ENCODE data around the gene RUNX1.

Gene RUNX1

DNA sequence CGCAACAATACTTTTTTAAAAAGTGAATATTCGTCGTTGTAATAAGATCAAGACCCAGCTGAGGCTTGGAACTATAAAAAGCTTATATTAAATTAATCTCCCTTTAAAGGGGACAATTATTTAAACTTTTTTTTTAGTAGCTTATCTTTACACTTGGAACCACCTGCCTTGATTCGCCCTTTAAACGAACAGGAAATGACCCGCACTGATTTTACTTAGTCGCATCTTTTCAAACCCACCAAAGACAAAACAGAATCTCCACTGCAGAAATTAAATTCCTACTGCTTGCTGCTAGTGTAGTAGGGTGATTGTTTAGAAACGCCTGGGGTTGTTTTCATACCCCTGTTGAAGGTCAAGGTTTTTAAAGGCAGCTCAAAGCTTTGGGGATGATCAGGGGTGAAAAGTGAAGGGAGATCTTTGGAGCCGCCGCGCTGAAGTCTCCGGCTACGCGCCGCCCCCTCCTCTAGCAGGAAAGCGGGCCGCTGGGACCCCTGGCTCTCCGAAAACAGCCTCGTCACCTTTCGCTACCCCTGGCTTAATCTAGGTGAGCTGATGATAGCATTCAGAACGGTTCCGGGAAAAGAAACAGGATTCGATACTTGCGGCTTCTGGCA is 163.4 kb downstream of the RUNX1 start:
- in situ Hi-C loops (cut with MboI; ENCODE audit: low sequenced_read_pairs) = no loop called here

DNA sequence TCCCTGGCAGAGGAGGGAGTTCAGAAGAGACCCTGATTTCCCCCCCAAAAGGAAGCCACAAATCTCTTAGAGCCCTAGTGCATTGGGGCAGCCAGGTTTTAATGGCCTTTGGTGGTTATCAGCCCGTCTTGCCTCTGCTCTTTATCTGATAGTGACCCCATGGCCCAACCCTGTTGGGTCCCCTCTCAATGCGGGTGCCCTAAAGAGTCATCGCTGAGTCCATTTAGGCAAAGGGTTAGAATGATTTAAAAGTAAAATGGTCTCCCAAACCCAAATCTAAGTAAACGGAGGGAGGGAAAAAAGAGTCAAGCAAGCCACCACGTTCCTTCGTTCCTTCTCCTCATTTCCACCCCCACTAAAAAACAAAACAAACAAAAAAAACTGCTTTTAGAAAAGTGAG is 164.0 kb downstream of the RUNX1 start:
- in situ Hi-C loops (cut with MboI; ENCODE audit: low sequenced_read_pairs) = no loop called here

DNA sequence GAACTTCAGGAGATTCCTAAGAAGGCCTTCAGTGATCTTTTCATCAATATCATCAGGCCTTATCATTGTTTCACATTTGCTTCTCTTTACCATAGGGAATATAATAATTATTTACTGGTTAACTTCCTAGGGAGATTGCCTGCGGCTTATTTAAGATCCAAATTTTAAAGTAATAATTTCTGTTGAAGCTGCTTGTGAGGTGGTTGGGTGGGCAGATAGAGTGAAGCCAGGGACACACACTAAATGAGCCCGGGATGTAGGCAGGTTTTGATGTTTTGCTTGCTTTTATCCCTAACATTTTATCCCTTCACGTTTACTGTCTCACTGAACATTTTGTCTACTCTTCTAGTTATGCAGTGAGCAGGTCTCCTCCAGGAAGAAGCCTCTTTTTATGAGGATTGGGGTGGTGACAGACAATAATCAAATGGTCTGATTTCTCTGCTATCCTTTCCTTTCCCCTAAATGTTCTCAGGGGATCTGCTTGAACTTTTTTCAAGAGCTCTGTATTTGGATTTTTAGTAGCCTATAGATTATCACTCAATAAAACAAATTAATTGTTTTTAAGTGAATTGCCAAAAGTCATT is 164.7 kb downstream of the RUNX1 start:
- in situ Hi-C loops (cut with MboI; ENCODE audit: low sequenced_read_pairs) = no loop called here

DNA sequence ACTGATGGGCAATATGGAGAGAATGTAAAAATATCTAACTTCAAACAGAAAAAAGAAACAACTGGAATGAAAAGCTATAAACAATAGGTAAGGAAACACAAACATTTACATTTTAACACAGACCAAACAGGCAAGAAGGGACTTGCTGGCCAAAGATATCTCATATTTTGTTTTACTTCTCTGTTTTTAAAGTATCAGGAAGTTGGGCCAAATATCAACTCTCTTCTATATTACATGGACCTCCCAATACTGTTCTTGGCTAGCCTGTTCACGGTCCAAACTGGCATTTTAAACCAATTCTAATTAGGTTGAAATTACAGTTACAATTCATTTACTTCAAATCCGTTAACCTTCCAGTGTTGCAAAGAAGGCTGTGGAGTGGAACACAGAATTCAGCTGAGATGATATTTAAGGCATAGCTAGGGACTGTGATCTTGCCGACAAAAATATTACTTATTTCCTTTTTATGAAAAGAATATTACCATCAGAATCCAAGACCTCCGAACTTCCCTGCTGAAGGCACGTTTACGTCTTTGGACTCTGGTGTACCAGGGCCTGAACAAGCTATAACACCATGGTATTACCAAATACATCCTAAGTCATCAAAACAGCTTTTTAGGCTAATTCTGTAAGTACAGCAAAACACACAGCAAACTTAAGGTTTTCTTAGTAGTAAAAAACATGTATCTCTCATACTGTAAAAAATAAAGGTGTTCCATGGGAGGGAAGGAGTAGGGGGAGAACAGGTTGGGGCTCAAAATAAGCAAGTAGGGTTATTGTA is 165.4 kb downstream of the RUNX1 start:
- in situ Hi-C loops (cut with MboI; ENCODE audit: low sequenced_read_pairs) = no loop called here

DNA sequence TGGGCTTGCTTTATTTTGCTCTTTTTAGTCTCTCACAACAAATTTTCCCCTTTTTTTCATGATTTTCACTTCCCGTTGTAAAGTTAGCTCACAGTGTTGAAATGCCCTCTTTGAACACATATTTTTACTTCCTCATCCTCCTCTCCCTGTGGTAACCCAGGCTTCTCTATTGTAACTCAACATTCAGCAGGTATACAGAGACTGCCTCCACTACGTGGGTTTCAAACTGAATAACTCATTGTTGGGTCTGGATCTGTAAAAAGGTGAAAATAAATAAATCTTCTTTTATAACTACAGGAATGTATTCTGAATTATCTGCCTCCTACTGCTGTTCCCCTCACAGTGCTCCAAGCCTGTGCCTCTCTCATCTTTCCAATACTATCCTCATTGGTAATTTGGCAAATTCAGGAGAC is 166.4 kb downstream of the RUNX1 start:
- in situ Hi-C loops (cut with MboI; ENCODE audit: low sequenced_read_pairs) = no loop called here

DNA sequence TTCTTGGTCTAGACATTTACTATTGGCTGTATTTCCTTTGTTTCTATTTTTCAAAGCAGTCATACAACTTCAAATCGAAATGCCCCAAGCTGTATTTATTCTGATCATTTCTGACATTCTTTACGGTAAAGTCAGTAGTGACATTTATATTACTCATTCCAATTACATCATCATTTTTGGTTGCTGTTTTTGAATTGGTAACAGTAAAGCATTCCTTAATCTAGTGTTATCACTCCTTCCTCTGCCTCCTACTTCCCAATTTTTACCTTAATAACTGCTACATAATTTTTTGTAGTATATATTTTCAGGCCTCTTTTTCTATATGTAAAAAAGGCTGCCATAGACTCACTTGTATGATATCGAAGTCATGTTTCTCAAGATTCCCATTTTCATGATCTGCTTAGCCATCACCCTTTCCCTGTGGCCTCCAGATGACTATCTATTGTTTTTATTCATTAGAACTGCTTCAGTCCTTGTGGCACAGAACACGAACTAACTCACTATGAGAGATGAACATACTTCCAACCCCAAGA is 167.2 kb downstream of the RUNX1 start:
- in situ Hi-C loops (cut with MboI; ENCODE audit: low sequenced_read_pairs) = no loop called here

DNA sequence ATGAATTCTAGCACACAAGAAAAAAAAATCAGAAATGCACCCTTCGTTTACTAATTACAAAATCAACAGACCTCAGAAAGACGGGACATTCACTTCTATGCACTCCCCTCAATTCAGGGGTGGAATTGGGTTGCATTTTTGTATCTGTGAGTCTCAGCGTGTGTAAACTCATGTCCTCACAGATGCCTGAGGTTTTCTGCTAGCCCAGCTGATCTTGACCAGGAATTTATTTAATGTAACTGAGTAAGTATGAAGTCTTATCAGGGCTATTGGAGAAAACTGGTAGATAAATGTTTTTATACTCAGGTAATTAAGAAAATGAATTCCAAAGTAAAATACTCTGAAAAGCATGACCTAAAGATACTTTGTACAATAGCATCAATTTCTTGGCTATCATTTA is 167.7 kb downstream of the RUNX1 start:
- in situ Hi-C loops (cut with MboI; ENCODE audit: low sequenced_read_pairs) = no loop called here

DNA sequence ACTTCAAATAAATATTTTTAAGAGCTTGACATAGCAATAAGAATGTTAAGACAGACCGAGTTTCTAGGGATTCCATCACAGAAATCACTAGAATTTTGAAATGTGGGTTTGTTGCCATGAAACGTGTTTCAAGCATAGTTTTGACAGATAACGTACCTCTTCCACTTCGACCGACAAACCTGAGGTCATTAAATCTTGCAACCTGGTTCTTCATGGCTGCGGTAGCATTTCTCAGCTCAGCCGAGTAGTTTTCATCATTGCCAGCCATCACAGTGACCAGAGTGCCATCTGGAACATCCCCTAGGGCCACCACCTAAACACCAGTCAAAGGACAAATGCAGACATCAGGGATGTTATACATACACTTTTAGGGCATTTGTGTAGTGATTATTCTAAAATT is 168.7 kb downstream of the RUNX1 start:
- in situ Hi-C loops (cut with MboI; ENCODE audit: low sequenced_read_pairs) = no loop called here

DNA sequence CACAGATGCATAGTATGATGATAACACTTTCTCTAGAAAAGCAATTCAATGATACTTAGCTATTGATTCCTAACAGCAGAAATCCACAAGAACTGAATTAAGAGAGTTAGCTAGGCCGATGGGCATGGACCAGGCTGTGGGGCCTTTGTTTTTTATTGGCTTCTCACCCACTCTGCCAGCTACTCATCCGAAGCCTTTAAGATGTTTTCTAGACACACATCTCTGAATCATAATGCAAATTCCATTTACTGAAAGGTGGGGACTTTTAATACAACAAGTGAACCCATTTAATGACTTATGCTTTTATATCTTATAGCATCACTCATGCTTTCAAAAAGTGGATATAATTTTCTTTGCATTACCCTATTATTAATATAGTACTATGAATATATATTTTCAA is 170.2 kb downstream of the RUNX1 start:
- in situ Hi-C loops (cut with MboI; ENCODE audit: low sequenced_read_pairs) = no loop called here

DNA sequence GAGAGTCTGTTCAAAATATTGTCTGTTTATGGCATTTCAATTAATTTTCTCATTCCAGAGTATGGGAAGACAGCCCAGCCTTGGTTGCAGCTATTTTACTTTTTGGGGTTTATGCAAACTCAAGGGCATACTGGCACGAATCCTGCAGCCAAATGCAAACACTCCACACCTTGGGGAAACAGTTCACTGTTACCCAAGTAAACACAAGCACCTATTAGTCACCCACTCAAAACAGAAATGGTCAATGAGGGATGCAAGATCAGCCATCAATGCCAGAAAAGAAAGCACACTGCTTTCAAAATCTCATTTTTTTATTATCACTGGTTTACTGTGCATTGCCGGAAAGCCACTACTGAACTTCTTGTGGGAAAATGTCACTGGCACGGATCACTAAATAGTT is 170.6 kb downstream of the RUNX1 start:
- in situ Hi-C loops (cut with MboI; ENCODE audit: low sequenced_read_pairs) = no loop called here

DNA sequence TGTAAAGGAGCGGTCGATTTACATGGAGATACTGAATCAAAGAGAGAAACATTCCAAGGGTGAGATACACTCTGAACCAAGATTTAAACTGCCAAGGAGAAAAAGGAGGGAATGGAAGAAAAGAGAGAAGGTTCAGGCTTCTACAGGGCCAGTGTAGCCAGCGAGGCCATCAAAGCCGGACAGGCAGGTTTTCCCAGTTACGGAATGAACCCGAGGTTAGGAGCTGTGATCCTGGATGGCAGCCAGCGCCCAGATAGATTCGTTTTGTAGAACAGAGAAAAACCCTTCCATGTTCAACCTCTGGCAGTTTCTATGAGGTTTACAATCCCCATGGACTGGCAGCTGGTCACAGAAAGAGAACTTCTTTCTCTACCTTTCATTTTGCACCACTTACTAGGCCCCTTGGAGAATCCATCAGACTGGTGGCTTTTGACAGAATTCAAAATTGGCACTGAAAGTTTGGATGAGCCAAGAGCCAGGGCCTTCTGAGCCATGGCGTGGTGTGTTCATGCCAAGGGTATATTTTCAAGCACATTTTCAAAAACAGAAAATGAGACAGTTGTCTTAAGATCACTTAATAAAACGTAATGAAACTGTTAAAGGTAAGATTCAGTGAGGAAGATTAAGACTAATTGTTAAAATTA is 171.5 kb downstream of the RUNX1 start:
- in situ Hi-C loops (cut with MboI; ENCODE audit: low sequenced_read_pairs) = no loop called here

DNA sequence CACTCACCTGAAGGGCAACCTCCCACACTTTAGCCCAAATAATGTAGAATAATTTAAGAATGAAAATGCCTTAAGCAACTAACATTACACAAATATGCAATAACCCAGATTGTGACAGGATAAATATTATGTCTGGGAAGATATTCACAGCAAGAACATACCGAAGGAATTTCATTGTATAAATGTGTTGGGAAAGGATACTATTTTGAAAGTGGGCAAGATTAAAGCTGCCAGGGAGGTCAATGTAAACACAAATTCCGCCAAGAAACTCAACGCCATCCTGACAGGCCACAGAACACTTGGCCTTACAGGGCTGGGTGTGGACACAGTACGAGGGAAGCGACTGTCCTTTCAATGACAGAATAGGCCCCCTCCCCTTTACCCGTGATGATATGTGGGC is 173.3 kb downstream of the RUNX1 start:
- in situ Hi-C loops (cut with MboI; ENCODE audit: low sequenced_read_pairs) = no loop called here

DNA sequence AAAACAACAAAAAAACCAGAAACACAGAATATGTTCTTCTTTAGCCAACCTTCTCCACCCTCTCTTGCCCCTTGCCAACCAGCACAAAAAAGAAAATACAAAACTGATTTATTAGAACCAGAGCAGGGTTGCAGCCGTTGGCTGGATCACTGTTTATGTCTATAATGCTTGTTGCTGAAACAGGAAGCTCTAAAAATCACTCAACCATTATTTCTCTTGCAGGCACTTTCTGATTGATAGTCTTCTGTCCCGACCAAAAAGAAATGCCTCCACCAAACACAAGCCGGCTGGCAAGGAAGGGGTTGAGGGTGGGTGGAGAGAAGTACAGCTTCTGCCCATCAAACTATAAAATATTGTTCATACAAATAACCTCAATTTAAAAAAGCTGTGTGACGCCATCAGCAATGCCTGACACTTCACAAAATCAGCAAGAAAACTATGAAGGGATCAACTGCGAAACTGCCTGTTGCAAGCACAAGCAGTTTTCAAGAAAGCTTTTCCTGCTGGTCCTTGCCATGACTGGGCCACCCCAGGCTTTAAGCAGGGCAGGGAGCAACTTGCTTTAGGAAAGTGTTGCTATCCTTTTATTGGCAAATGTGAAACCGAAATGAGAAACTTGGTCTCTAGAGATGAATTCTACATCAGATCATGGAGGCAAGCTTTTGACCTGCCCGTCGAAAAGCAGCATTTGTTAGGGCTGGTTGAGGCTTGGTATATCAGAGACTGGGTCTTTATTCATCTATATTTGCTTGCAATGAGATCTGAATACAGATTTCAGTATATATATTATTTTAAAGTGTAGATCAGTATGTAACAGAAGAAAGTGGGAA is 174.2 kb downstream of the RUNX1 start:
- in situ Hi-C loops (cut with MboI; ENCODE audit: low sequenced_read_pairs) = no loop called here

DNA sequence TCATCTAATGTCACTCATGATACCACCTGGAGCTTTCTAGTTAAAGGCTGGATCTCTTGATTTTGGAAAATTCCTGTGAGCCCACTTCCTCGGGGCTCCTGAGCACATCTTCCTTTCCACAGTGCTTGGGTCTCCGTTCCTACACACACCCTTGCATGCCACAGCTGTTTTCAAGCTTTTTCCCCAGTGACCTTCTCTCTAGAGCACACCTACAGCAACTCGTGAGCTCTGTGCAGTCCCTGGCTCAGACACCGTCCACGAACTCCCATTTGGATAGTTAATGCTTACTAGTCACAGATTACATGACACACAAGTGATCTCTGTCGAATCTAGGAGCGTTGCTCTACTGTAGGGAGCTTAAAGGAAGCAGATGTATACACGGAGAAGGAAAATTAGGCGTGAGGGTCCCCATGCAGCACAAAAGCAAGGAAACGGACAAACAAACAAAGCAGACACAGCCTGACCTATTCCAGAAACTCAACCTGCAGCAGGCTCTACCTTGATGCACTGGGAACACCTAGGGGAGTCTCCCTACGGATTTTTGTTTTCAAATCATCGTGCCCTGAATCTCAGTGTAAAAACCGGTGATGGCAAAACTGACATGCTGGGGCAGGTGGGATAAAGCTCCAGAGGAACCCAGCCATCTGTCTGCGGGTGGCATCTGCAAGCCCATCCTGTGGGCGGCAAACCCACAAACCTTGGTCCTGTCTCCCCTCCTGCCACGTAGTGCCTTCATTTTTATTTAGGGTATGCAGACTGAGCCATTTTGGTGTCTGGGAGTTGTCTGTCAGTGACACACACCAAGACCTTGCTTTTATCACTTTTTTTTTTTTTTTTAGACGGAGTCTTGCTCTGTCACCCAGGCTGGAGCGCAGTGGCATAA is 177.8 kb downstream of the RUNX1 start:
- in situ Hi-C loops (cut with MboI; ENCODE audit: low sequenced_read_pairs) = no loop called here

DNA sequence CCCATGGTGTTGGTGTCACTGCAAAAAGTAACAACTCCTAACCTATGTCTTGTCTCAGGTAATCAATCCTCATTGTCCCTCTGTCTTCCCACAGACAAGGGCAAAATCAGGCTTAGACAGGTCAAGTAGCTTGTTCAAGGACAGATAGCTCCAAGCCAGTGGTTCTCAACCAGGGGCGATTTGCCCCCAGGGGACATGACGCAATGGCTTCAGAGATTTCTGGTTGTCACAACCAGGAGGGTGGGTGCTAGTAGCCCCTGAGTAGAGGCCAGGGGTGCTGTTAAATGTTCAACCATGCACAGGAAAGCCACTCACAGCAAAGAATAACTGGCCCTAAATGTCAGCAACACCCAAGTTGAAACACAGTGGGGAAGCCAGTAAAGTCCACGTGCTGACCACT is 178.9 kb downstream of the RUNX1 start:
- in situ Hi-C loops (cut with MboI; ENCODE audit: low sequenced_read_pairs) = no loop called here

DNA sequence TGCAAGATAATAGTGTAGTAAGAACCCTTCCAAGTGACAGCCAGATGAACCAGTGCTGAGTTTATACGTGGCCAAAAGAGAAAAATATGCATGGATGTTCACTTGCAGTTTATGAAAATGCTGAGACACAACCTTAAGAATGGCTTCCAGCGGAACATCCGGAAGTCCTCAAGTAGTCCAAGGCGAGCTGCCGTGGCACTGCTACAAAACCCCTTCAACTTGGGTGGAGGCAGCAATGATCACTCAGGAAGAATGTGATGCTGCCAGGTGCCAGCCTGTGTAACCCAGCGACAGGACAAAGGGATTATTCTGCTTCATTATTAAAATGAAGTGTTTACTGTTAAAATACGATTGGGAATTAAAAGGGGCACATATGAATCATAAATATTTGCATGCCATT is 179.6 kb downstream of the RUNX1 start:
- in situ Hi-C loops (cut with MboI; ENCODE audit: low sequenced_read_pairs) = no loop called here

DNA sequence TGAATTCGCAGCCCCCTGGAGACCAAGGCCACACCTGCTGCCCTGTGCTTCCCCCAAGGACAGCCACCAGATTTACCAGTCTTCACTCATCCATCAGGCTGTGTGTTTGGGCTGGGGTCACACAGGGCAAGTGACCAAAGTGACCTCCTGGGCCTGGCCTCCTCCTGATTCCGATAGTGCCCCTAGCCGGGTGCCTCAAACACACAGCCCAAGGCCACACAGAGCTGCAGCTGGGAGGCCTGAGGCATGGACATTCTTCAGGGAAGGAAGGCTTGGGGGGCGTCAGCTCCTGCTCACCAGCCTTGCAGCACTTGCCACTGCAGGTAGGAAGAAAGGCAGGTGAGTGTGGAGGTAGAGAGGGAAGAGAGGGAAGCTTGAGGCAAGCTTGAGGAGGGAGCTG is 181.3 kb downstream of the RUNX1 start:
- in situ Hi-C loops (cut with MboI; ENCODE audit: low sequenced_read_pairs) = no loop called here

DNA sequence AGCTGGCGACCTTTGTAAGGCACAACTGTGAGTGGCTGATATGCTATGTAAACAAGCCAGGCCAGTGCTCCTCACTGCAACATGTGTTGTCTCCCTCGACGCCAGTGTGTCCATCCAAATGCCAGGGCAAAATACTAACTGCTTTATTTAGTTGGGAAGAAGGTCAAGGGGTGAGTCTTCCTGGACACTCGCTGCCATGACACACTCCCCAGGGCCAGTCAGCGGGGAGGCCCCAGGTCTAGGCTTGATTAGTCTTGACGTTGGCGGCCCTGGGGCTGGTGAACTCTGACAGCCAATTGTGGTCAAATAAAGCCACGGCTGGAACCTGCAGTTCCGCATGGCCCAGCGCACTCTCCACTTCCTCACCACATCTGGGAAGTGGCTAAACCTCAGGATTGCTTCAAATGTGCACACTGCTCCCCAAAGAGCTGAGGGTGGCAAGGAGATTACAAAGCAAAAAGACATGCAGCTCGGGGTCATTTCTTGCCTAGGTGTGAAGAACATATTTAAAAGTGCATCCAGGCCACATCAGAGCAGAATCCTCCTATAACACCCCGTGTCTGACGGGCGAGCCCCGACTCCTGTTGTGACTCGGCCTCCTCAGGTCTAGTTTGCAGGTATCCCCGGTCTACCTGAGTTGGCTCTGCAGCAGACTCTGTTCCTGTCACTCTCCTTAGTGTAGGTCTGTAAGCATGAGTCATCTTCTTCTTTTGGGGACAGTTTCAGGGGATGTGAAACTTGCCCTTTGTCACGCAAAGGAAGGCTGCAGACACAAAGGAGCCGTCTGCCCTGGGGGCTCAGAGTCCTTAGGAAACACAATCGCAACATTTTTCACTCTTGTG is 183.5 kb downstream of the RUNX1 start:
- in situ Hi-C loops (cut with MboI; ENCODE audit: low sequenced_read_pairs) = no loop called here
